ENCODE data around the gene SPATC1L.
A peak's percentile ranks its signal among the peaks of the same experiment; 100 is the strongest.

The SPATC1L gene

GRCh38 chr21:46211786-46212720 is 27.8 kb upstream of the SPATC1L start:
- H3K27ac Mint-ChIP-seq, result peak overlapping the region; percentile 46 to 80
- DNase-seq (no peak), ATAC-seq (replicated peaks) (no peak)
- no peaks in the 10 kb centered on the region for H3K27me3 Mint-ChIP-seq
- no peaks in the 10 kb centered on the region for H3K9me3 Mint-ChIP-seq
- no peak overlapping the region for H3K4me3 Mint-ChIP-seq
- peaks cover 6% of the 10 kb centered on the region for H3K36me3 Mint-ChIP-seq (ENCODE audit: insufficient read depth)
- peaks cover 3 to 4% of the 10 kb centered on the region in 2 donors for H3K4me1 Mint-ChIP-seq (ENCODE audit: low read depth in 2 of 2)

GRCh38 chr21:46211376-46211775 is 27.1 kb upstream of the SPATC1L start:
- no peak for DNase-seq
- Mint-ChIP-seq H3K4me1 (ENCODE audit: low read depth in 2 of 2) (peaks cover 3 to 4% of the 10 kb centered on the region in 2 donors), H3K36me3 (ENCODE audit: insufficient read depth) (peaks cover 3% of the 10 kb centered on the region), H3K27me3 (no peaks in the 10 kb centered on the region), H3K27ac (peak overlapping the region; percentile 32 to 46), H3K9me3 (no peaks in the 10 kb centered on the region), H3K4me3 (no peak overlapping the region)
- ATAC-seq (replicated peaks), result no peak

- Mint-ChIP-seq H3K36me3 (ENCODE audit: insufficient read depth) (peaks cover 3% of the 10 kb centered on the region), H3K9me3 (no peaks in the 10 kb centered on the region), H3K4me1 (ENCODE audit: low read depth in 2 of 2) (no peaks in the 10 kb centered on the region)
Measured at GRCh38 chr21:46210378-46211136, 26.3 kb upstream of the SPATC1L start.

GRCh38 chr21:46208761-46209721 is 24.8 kb upstream of the SPATC1L start:
- Mint-ChIP-seq H3K27me3 (no peaks in the 10 kb centered on the region), H3K4me1 (ENCODE audit: low read depth in 2 of 2) (no peaks in the 10 kb centered on the region), H3K4me3 (no peak overlapping the region), H3K9me3 (no peaks in the 10 kb centered on the region), H3K36me3 (ENCODE audit: insufficient read depth) (peaks cover 13% of the 10 kb centered on the region), H3K27ac (peak overlapping the region; percentile 41 to 56)
- ATAC-seq (replicated peaks) (no peak), DNase-seq (no peak)

More at GRCh38 chr21:46210378-46211136, 26.3 kb upstream of the SPATC1L start:
- no peak for DNase-seq
- Mint-ChIP-seq H3K27ac (peak overlapping the region in 1 of 2 donors; percentile 32), H3K4me3 (no peak overlapping the region), H3K27me3 (no peaks in the 10 kb centered on the region)
- ATAC-seq (replicated peaks), result no peak

- Mint-ChIP-seq H3K4me1 (ENCODE audit: low read depth in 2 of 2) (no peaks in the 10 kb centered on the region), H3K9me3 (no peaks in the 10 kb centered on the region), H3K27ac (peak overlapping the region in 1 of 2 donors; percentile 75), H3K36me3 (ENCODE audit: insufficient read depth) (peaks cover 21% of the 10 kb centered on the region), H3K4me3 (no peak overlapping the region), H3K27me3 (no peaks in the 10 kb centered on the region)
- ATAC-seq (replicated peaks) (no peak), DNase-seq (no peak)
Measured at GRCh38 chr21:46207920-46208591, 23.8 kb upstream of the SPATC1L start.

- H3K4me3 Mint-ChIP-seq, result no peak overlapping the region
- no peak for ATAC-seq (replicated peaks)
- peak overlapping the region in 1 of 2 donors; percentile 75 for H3K27ac Mint-ChIP-seq
- no peaks in the 10 kb centered on the region for H3K9me3 Mint-ChIP-seq
- H3K4me1 Mint-ChIP-seq (ENCODE audit: low read depth in 2 of 2), result no peaks in the 10 kb centered on the region
- H3K27me3 Mint-ChIP-seq, result no peaks in the 10 kb centered on the region
- H3K36me3 Mint-ChIP-seq (ENCODE audit: insufficient read depth), result peaks cover 21% of the 10 kb centered on the region
- no peak for DNase-seq
Measured at GRCh38 chr21:46207006-46207919, 23.0 kb upstream of the SPATC1L start.

- ATAC-seq (replicated peaks), result no peak
- H3K36me3 Mint-ChIP-seq (ENCODE audit: insufficient read depth), result peaks cover 21% of the 10 kb centered on the region
Measured at GRCh38 chr21:46206163-46207005, 22.1 kb upstream of the SPATC1L start.

GRCh38 chr21:46205766-46206162 is 21.5 kb upstream of the SPATC1L start:
- no peaks in the 10 kb centered on the region for H3K27me3 Mint-ChIP-seq
- DNase-seq (no peak), ATAC-seq (replicated peaks) (no peak)
- H3K4me3 Mint-ChIP-seq, result no peak overlapping the region
- peaks cover 21% of the 10 kb centered on the region for H3K36me3 Mint-ChIP-seq (ENCODE audit: insufficient read depth)
- H3K9me3 Mint-ChIP-seq, result no peaks in the 10 kb centered on the region
- peak overlapping the region in 1 of 2 donors; percentile 59 for H3K27ac Mint-ChIP-seq
- H3K4me1 Mint-ChIP-seq (ENCODE audit: low read depth in 2 of 2), result no peaks in the 10 kb centered on the region

More at GRCh38 chr21:46206163-46207005, 22.1 kb upstream of the SPATC1L start:
- H3K9me3 Mint-ChIP-seq, result no peaks in the 10 kb centered on the region
- H3K27ac Mint-ChIP-seq, result peak overlapping the region in 1 of 2 donors; percentile 59
- H3K4me1 Mint-ChIP-seq (ENCODE audit: low read depth in 2 of 2), result no peaks in the 10 kb centered on the region
- no peaks in the 10 kb centered on the region for H3K27me3 Mint-ChIP-seq
- no peak for DNase-seq
- no peak overlapping the region for H3K4me3 Mint-ChIP-seq

- no peaks in the 10 kb centered on the region for H3K27me3 Mint-ChIP-seq
- DNase-seq (no peak), ATAC-seq (replicated peaks) (no peak)
- no peak overlapping the region for H3K4me3 Mint-ChIP-seq
- no peak overlapping the region for H3K27ac Mint-ChIP-seq
- peaks cover 19% of the 10 kb centered on the region for H3K36me3 Mint-ChIP-seq (ENCODE audit: insufficient read depth)
- H3K9me3 Mint-ChIP-seq, result no peaks in the 10 kb centered on the region
- H3K4me1 Mint-ChIP-seq (ENCODE audit: low read depth in 2 of 2), result no peaks in the 10 kb centered on the region
Measured at GRCh38 chr21:46205166-46205565, 20.9 kb upstream of the SPATC1L start.

GRCh38 chr21:46203203-46203600 is 18.9 kb upstream of the SPATC1L start:
- Mint-ChIP-seq H3K9me3 (no peaks in the 10 kb centered on the region), H3K4me3 (no peak overlapping the region), H3K27ac (peak overlapping the region; percentile 27 to 33), H3K36me3 (ENCODE audit: insufficient read depth) (peaks cover 30% of the 10 kb centered on the region), H3K27me3 (no peaks in the 10 kb centered on the region), H3K4me1 (ENCODE audit: low read depth in 2 of 2) (peaks cover 0 to 6% of the 10 kb centered on the region in 2 donors)
- no peak for ATAC-seq (replicated peaks)
- DNase-seq, result no peak

- DNase-seq (no peak), ATAC-seq (replicated peaks) (no peak)
- H3K27ac Mint-ChIP-seq, result peak overlapping the region; percentile 27 to 33
- H3K4me3 Mint-ChIP-seq, result no peak overlapping the region
- H3K27me3 Mint-ChIP-seq, result no peaks in the 10 kb centered on the region
- H3K4me1 Mint-ChIP-seq (ENCODE audit: low read depth in 2 of 2), result peaks cover 0 to 6% of the 10 kb centered on the region in 2 donors
- no peaks in the 10 kb centered on the region for H3K9me3 Mint-ChIP-seq
- peaks cover 35% of the 10 kb centered on the region for H3K36me3 Mint-ChIP-seq (ENCODE audit: insufficient read depth)
Measured at GRCh38 chr21:46202592-46203202, 18.4 kb upstream of the SPATC1L start.
